ENCODE results near the gene SMIM41. TPM values are rescaled to one million over a fixed set of nuclear protein-coding genes. Genes with fewer than 3 reads are reported as not detected.

SMIM41 gene
- total RNA-seq, 1 donor from 2014 or later = 0.88 TPM

DNA sequence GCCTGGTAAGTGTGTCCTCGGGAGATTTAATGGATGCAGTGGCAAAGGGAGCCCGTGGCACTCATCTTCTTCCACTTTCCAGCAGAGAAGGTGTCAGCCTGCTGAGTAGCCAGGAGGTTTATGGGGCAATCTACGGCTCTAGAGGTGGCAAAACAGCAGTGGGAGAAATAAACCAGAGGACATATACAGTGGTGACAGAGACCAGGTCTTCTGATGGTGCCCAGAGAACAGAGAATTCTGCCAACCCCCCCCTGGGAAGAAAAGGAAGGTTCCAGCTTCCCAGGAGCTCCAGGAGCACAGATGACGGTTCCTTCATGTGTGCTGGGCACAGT is 43.0 kb downstream of the SMIM41 start:
- TF ChIP-seq, protein P1, sequence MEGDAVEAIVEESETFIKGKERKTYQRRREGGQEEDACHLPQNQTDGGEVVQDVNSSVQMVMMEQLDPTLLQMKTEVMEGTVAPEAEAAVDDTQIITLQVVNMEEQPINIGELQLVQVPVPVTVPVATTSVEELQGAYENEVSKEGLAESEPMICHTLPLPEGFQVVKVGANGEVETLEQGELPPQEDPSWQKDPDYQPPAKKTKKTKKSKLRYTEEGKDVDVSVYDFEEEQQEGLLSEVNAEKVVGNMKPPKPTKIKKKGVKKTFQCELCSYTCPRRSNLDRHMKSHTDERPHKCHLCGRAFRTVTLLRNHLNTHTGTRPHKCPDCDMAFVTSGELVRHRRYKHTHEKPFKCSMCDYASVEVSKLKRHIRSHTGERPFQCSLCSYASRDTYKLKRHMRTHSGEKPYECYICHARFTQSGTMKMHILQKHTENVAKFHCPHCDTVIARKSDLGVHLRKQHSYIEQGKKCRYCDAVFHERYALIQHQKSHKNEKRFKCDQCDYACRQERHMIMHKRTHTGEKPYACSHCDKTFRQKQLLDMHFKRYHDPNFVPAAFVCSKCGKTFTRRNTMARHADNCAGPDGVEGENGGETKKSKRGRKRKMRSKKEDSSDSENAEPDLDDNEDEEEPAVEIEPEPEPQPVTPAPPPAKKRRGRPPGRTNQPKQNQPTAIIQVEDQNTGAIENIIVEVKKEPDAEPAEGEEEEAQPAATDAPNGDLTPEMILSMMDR (IDR thresholded peaks at IDR 0.05; ENCODE audit: partially characterized antibody, unreplicated experiment) = no peak
- H3K4me1 Mint-ChIP-seq (ENCODE audit: low read depth, unreplicated experiment) = peaks cover 25% of the 10 kb centered on the region
- no peaks in the 10 kb centered on the region for H3K36me3 Mint-ChIP-seq (ENCODE audit: unreplicated experiment)
- DNase-seq = no peak
- H3K27ac Mint-ChIP-seq (ENCODE audit: unreplicated experiment) = no peak overlapping the region
- peaks cover 12% of the 10 kb centered on the region for H3K9me3 Mint-ChIP-seq (ENCODE audit: unreplicated experiment)
- H3K4me3 Mint-ChIP-seq (ENCODE audit: unreplicated experiment) = peak overlapping the region; percentile 28
- peaks cover 16% of the 10 kb centered on the region for H3K27me3 Mint-ChIP-seq (ENCODE audit: unreplicated experiment)

GRCh38 chr12:52122904-52123303 is 43.4 kb downstream of the SMIM41 start:
- H3K4me3 Mint-ChIP-seq (ENCODE audit: unreplicated experiment) = no peak overlapping the region
- H3K27ac Mint-ChIP-seq (ENCODE audit: unreplicated experiment) = no peak overlapping the region
- TF ChIP-seq, protein P1 (IDR thresholded peaks at IDR 0.05; ENCODE audit: partially characterized antibody, unreplicated experiment) = no peak
- H3K27me3 Mint-ChIP-seq (ENCODE audit: unreplicated experiment) = peaks cover 16% of the 10 kb centered on the region
- no peaks in the 10 kb centered on the region for H3K36me3 Mint-ChIP-seq (ENCODE audit: unreplicated experiment)
- no peak for DNase-seq
- peaks cover 25% of the 10 kb centered on the region for H3K4me1 Mint-ChIP-seq (ENCODE audit: low read depth, unreplicated experiment)
- peaks cover 12% of the 10 kb centered on the region for H3K9me3 Mint-ChIP-seq (ENCODE audit: unreplicated experiment)

DNA sequence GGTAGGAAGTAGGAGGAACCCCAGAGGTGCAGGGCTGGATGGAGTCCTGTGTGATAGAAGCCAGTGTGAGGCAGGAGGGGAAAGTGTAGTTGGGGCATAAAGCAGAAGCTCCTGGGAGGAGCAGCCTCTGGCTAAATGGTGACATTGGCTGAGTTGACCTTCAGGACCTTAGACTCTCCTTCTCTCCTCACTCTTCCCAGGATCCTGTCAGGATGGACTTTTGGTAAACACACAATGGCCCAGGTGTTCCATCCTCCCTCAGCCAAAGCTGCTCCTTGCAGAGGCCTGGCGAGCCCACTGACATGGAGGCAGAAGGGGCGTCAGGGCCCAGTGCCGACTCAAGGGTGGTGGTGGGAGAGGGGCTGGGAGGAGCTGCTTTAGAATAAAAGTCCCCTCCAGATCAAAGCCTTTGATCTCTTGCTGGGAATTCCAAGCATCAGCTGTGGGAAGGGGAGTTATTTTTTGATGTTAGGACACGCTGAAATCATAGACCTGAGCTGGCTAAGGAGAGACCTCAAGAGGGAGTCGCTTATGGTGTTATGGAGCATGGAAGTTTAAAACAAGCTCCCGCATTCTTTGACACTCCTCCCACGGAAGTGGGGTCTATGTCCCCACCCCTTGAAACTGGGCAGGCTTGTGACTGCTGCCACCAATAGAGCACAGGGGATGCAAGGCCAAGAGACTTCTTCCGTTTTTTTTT is 44.1 kb downstream of the SMIM41 start:
- Mint-ChIP-seq H3K27ac (ENCODE audit: unreplicated experiment) (no peak overlapping the region), H3K27me3 (ENCODE audit: unreplicated experiment) (peaks cover 16% of the 10 kb centered on the region), H3K4me1 (ENCODE audit: low read depth, unreplicated experiment) (peaks cover 25% of the 10 kb centered on the region), H3K4me3 (ENCODE audit: unreplicated experiment) (no peak overlapping the region), H3K36me3 (ENCODE audit: unreplicated experiment) (no peaks in the 10 kb centered on the region), H3K9me3 (ENCODE audit: unreplicated experiment) (peaks cover 12% of the 10 kb centered on the region)
- DNase-seq = no peak
- TF ChIP-seq, protein P1 (IDR thresholded peaks at IDR 0.05; ENCODE audit: partially characterized antibody, unreplicated experiment) = no peak

DNA sequence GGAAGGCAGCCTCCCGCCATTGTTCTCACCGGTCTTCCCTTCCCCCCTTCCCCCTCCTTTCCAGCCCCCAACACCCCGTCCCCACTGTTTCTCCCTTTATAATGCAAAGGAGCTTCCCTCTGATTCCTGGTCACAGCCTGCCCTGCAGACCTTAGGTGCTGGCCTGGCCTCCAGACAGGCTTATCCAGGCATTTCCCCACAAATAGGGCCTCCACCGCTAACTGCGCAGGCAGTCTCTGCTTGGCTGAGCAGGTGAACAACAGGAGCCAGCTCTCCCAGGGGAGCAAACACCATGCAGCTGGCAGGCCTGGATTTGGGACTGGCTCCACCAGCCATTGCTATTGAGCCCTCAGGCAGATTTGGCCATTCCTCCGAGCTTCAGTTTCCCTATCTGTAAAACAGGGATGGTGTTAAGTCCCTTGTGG is 46.0 kb downstream of the SMIM41 start:
- Mint-ChIP-seq H3K36me3 (ENCODE audit: unreplicated experiment) (no peaks in the 10 kb centered on the region), H3K27me3 (ENCODE audit: unreplicated experiment) (peaks cover 13% of the 10 kb centered on the region), H3K9me3 (ENCODE audit: unreplicated experiment) (peaks cover 10% of the 10 kb centered on the region), H3K27ac (ENCODE audit: unreplicated experiment) (no peak overlapping the region), H3K4me3 (ENCODE audit: unreplicated experiment) (no peak overlapping the region), H3K4me1 (ENCODE audit: low read depth, unreplicated experiment) (peaks cover 22% of the 10 kb centered on the region)
- TF ChIP-seq, protein P1 (IDR thresholded peaks at IDR 0.05; ENCODE audit: partially characterized antibody, unreplicated experiment) = no peak
- no peak for DNase-seq

DNA sequence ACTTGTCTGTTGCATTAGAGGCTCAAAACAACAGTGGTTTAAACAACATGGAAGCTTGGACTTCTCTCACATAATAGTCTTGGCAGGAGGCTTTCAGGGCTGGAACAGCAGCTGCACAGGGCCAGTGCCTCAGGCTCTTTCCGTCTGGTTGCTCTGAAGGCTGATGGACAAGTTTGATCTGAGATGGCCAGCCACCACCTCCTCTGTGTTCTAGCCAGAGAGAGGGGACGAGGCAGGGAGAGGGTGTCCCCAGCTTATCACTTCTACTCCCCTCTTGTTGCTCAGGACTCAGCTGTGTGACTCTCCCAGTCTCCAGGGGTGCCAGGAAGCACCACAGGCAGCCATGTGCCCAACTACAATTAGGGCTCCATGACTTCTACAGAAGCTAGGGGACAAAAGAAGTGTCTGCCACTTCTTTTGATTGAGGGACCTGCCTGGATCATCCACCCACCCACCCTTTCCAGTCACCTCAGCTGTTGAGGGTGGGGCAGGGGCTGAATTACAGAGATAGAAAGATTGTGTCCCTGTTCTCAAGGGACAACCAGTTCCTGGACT is 46.6 kb downstream of the SMIM41 start:
- DNase-seq = no peak
- H3K27me3 Mint-ChIP-seq (ENCODE audit: unreplicated experiment) = peaks cover 11% of the 10 kb centered on the region
- H3K4me1 Mint-ChIP-seq (ENCODE audit: low read depth, unreplicated experiment) = peaks cover 22% of the 10 kb centered on the region
- H3K36me3 Mint-ChIP-seq (ENCODE audit: unreplicated experiment) = no peaks in the 10 kb centered on the region
- no peak overlapping the region for H3K4me3 Mint-ChIP-seq (ENCODE audit: unreplicated experiment)
- H3K27ac Mint-ChIP-seq (ENCODE audit: unreplicated experiment) = no peak overlapping the region
- TF ChIP-seq, protein P1 (IDR thresholded peaks at IDR 0.05; ENCODE audit: partially characterized antibody, unreplicated experiment) = no peak
- H3K9me3 Mint-ChIP-seq (ENCODE audit: unreplicated experiment) = peaks cover 10% of the 10 kb centered on the region
